CD14-positive monocyte (primary cell): ENCODE results near the gene CACNA1C. TPM values are rescaled to one million over a fixed set of nuclear protein-coding genes. Genes with fewer than 3 reads are reported as not detected.

ENCODE experiments used
- DNase-seq, 3 donors: peaks; one replicate each; pipeline ENCODE4 v3.0.0-alpha.2; 2011 to 2022
- H2AFZ ChIP-seq: 2 replicates; pipeline ENCODE4 v1.6.0; 2012; ENCODE audit warnings: mild to moderate bottlenecking, low read depth, low read length, inconsistent platforms; ENCODE audit not compliant: insufficient read depth, poor library complexity, severe bottlenecking
- H3K27ac ChIP-seq, 2 donors: 1 replicate in 1 of 2; 2 replicates in 1 of 2; pipeline ENCODE4 v1.5.1; 2012 to 2013; ENCODE audit warnings: low read length in 2 of 2, control low read depth in 1 of 2, inconsistent platforms in 1 of 2, low read depth in 1 of 2, mild to moderate bottlenecking in 1 of 2
- H3K27me3 ChIP-seq, 2 donors: one replicate each; pipeline versions ENCODE4 v1.6.0 to v1.6.1; 2011 to 2013; ENCODE audit warnings: low read length in 2 of 2; ENCODE audit not compliant: control insufficient read depth in 2 of 2, insufficient read depth in 2 of 2
- H3K36me3 ChIP-seq, 2 donors: replicated peaks in 1 of 2; 1 replicate in 1 of 2; 2 replicates in 1 of 2; pipeline versions ENCODE4 v1.5.1 to v1.6.1; 2012 to 2013; ENCODE audit warnings: low read length in 2 of 2, control low read depth in 1 of 2, inconsistent platforms in 1 of 2, mild to moderate bottlenecking in 1 of 2; ENCODE audit not compliant: insufficient read depth in 2 of 2, control insufficient read depth in 1 of 2
- H3K4me1 ChIP-seq, 2 donors: 1 replicate in 1 of 2; 2 replicates in 1 of 2; pipeline versions ENCODE4 v1.5.1 to v1.6.1; 2012 to 2013; ENCODE audit warnings: low read length in 2 of 2, control low read depth in 1 of 2, inconsistent platforms in 1 of 2, mild to moderate bottlenecking in 1 of 2, moderate library complexity in 1 of 2; ENCODE audit not compliant: insufficient read depth in 2 of 2, control insufficient read depth in 1 of 2
- H3K4me2 ChIP-seq: replicated peaks from 2 replicates; pipeline ENCODE3; 2012; ENCODE audit warnings: low read length, moderate library complexity, mild to moderate bottlenecking; ENCODE audit not compliant: poor library complexity, severe bottlenecking; ENCODE audit errors: extremely low read depth
- H3K4me3 ChIP-seq, 3 experiments: fragments of 200-600 bp in 1 of 3; sonication (generic) in 1 of 3; replicated peaks in 1 of 3; 1 replicate in 2 of 3; 2 replicates in 1 of 3; pipeline ENCODE4 v1.5.1; 2011 to 2013; ENCODE audit warnings: low read length in 3 of 3, mild to moderate bottlenecking in 3 of 3, control low read depth in 2 of 3, low read depth in 2 of 3, inconsistent platforms in 1 of 3, moderate library complexity in 1 of 3
- H3K79me2 ChIP-seq: 2 replicates; pipeline ENCODE4 v1.6.0; 2012; ENCODE audit warnings: mild to moderate bottlenecking, control low read depth, inconsistent platforms, low read length, moderate library complexity; ENCODE audit not compliant: insufficient read depth
- H3K9ac ChIP-seq: 2 replicates; pipeline ENCODE4 v1.6.0; 2017; ENCODE audit warnings: low read length, mild to moderate bottlenecking; ENCODE audit not compliant: insufficient read depth, poor library complexity, severe bottlenecking
- H3K9me3 ChIP-seq, 2 donors: replicated peaks in 1 of 2; 1 replicate in 1 of 2; 2 replicates in 1 of 2; pipeline versions ENCODE4 v1.5.1 to v1.6.1; 2012 to 2013; ENCODE audit warnings: low read length in 2 of 2, control low read depth in 1 of 2; ENCODE audit not compliant: control insufficient read depth in 1 of 2, insufficient read depth in 1 of 2
- H4K20me1 ChIP-seq: 2 replicates; pipeline ENCODE4 v1.6.0; 2012; ENCODE audit warnings: mild to moderate bottlenecking, low read length, control low read depth, moderate library complexity; ENCODE audit not compliant: insufficient read depth
- H3K27ac Mint-ChIP-seq, 7 donors: one replicate each; pipeline ENCODE4 v1.8.0; 2020; ENCODE audit warnings: mild to moderate bottlenecking in 7 of 7, mixed read lengths in 7 of 7, moderate library complexity in 6 of 7, inconsistent platforms in 2 of 7
- H3K27me3 Mint-ChIP-seq, 3 donors: one replicate each; pipeline ENCODE4 v1.8.0; 2021 to 2022; ENCODE audit warnings: low read depth in 3 of 3, mild to moderate bottlenecking in 3 of 3, mixed read lengths in 3 of 3, moderate library complexity in 3 of 3, inconsistent platforms in 1 of 3
- H3K36me3 Mint-ChIP-seq, 2 donors: one replicate each; pipeline ENCODE4 v1.8.0; 2020; ENCODE audit warnings: mixed read lengths in 2 of 2, inconsistent platforms in 1 of 2, mild to moderate bottlenecking in 1 of 2
- H3K4me1 Mint-ChIP-seq: one replicate; pipeline ENCODE4 v1.8.0; 2020; ENCODE audit warnings: mild to moderate bottlenecking, mixed read lengths
- H3K4me3 Mint-ChIP-seq, 2 donors: one replicate each; pipeline ENCODE4 v1.8.0; 2020; ENCODE audit warnings: mild to moderate bottlenecking in 2 of 2, mixed read lengths in 2 of 2, moderate library complexity in 1 of 2
- H3K9me3 Mint-ChIP-seq, 7 donors: one replicate each; pipeline ENCODE4 v1.8.0; 2020 to 2022; ENCODE audit warnings: mixed read lengths in 7 of 7, mild to moderate bottlenecking in 6 of 7, moderate library complexity in 6 of 7, inconsistent platforms in 2 of 7
- WGBS: methylation state at CpG from one replicate; pipeline ENCODE4 v1.1.5; 2013; ENCODE audit warnings: missing lambda C conversion rate; ENCODE audit not compliant: insufficient coverage; 5-methylcytosine and 5-hydroxymethylcytosine counted together
- intact Hi-C, 2 donors: fragments of 100-400 bp; cut with micrococcal nuclease; formaldehyde crosslinking; loops; one replicate each; pipeline versions ENCODE4 v1.15.0 to v1.15.1; 2023
- polyA plus RNA-seq, 3 donors: library from polyadenylated mRNA; depleted of rRNA in 1 of 3; unstranded in 2 of 3; stranded (reverse) in 1 of 3; fragments of 300-500 nt in 2 of 3; fragments of >200 nt in 1 of 3; fragmentation: Illumina TruSeq in 2 of 3; gene quantifications; 1 replicate in 2 of 3; 2 replicates in 1 of 3; pipeline ENCODE4 v1.2.3, GENCODE V29; 2012 to 2021
- TF ChIP-seq, protein P1 (sequence below): fragments of 200-600 bp; IDR thresholded peaks from one replicate; pipeline ENCODE4 v1.8.0; 2022; ENCODE audit warnings: antibody characterized with exemption, mild to moderate bottlenecking

Gene CACNA1C
- polyA plus RNA-seq, 3 donors: not detected

DNA sequence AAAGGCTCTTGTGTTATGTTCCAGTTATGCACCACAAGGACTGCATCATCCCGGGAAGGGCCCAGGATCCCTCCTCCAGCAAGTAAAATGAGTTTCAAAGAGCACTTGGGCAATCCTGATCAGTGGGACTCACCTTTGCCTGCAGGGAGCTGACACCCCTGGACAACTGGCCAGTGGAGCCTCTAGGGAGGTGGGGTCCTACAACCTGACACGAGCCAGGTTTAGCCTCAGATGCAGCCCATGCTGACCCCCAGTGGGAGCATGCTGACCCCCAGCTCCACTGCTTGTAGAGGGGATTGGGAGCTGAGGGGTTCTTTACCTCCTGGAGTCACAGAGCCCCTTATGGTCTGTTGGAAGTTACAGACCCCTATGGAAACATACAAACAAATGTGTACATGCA, 365.8 kb downstream of the CACNA1C start:
- TF ChIP-seq, protein P1, sequence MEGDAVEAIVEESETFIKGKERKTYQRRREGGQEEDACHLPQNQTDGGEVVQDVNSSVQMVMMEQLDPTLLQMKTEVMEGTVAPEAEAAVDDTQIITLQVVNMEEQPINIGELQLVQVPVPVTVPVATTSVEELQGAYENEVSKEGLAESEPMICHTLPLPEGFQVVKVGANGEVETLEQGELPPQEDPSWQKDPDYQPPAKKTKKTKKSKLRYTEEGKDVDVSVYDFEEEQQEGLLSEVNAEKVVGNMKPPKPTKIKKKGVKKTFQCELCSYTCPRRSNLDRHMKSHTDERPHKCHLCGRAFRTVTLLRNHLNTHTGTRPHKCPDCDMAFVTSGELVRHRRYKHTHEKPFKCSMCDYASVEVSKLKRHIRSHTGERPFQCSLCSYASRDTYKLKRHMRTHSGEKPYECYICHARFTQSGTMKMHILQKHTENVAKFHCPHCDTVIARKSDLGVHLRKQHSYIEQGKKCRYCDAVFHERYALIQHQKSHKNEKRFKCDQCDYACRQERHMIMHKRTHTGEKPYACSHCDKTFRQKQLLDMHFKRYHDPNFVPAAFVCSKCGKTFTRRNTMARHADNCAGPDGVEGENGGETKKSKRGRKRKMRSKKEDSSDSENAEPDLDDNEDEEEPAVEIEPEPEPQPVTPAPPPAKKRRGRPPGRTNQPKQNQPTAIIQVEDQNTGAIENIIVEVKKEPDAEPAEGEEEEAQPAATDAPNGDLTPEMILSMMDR: no peak
- H4K20me1 ChIP-seq: no peaks in the 10 kb centered on the region
- WGBS: 100% methylated on average over 1 of the region's 2 CpGs

DNA sequence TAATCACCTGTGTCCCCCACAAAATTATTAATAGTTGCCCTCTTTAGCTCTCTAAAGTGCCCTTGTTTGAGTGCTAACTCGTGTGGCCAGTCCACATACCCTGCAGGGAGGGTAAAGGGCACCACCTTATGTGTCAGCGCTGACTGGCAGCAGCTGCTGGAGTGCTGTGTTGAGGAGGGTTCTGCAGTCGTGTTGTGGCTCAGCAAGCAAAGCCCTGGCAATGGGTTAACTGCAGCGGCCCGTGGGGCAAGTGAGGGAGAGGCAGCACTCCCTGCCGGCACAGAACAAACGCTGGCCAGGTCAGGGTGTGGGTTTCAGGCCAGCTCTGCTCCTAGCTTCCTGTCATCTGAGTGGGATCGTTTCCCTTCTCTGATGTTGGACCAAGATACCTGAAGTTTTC, 369.8 kb downstream of the CACNA1C start:
- Histone ChIP-seq H3K27ac (no peak overlapping the region), H3K4me2 (no peak overlapping the region), H3K36me3 (no peaks in the 10 kb centered on the region), H3K4me1 (no peaks in the 10 kb centered on the region), H3K9me3 (peaks cover 0 to 4% of the 10 kb centered on the region in 2 donors), H2AFZ (no peak overlapping the region), H4K20me1 (no peaks in the 10 kb centered on the region), H3K79me2 (no peaks in the 10 kb centered on the region), H3K9ac (no peak overlapping the region), H3K27me3 (no peaks in the 10 kb centered on the region), H3K4me3 (no peak overlapping the region)
- Mint-ChIP-seq H3K4me3 (no peak overlapping the region), H3K27ac (no peak overlapping the region), H3K9me3 (peaks cover 0 to 7% (median 4%) of the 10 kb centered on the region in 7 donors), H3K4me1 (no peaks in the 10 kb centered on the region), H3K27me3 (peaks cover 0 to 2% (median 0%) of the 10 kb centered on the region in 3 donors), H3K36me3 (no peaks in the 10 kb centered on the region)
- 95% methylated on average over 8 of the region's 8 CpGs for WGBS
- TF ChIP-seq, protein P1: no peak
- intact Hi-C loops: no loop called here
- no peak for DNase-seq

More for the DNA sequence above, 365.8 kb downstream of the CACNA1C start:
- Mint-ChIP-seq H3K4me1 (no peaks in the 10 kb centered on the region), H3K9me3 (no peaks in the 10 kb centered on the region), H3K27ac (no peak overlapping the region), H3K27me3 (peaks cover 0 to 2% (median 1%) of the 10 kb centered on the region in 3 donors), H3K36me3 (no peaks in the 10 kb centered on the region), H3K4me3 (no peak overlapping the region)
- intact Hi-C loops: no loop called here
- H3K27ac ChIP-seq: no peak overlapping the region
- no peaks in the 10 kb centered on the region for H3K27me3 ChIP-seq
- DNase-seq: no peak
- H3K36me3 ChIP-seq: no peaks in the 10 kb centered on the region
- no peak overlapping the region for H3K9ac ChIP-seq
- no peak overlapping the region for H2AFZ ChIP-seq
- H3K4me2 ChIP-seq: no peak overlapping the region
- H3K4me3 ChIP-seq: no peak overlapping the region
- no peaks in the 10 kb centered on the region for H3K9me3 ChIP-seq
- no peaks in the 10 kb centered on the region for H3K79me2 ChIP-seq
- no peaks in the 10 kb centered on the region for H3K4me1 ChIP-seq
